Testis (tissue), 2 donors: ENCODE measurements around the gene PNMA1.

Experiments
- CTCF ChIP-seq, 3 experiments: fragments of 450-650 bp in 2 of 3; fragments of 200-600 bp in 1 of 3; sonication (generic) in 1 of 3; IDR thresholded peaks; one replicate each; pipeline ENCODE4 v1.5.1; 2016 to 2019; ENCODE audit warnings: antibody characterized with exemption in 3 of 3, mild to moderate bottlenecking in 2 of 3, moderate library complexity in 1 of 3
- POLR2A ChIP-seq: fragments of 450-650 bp; IDR thresholded peaks from one replicate; pipeline ENCODE4 v1.6.1; 2017; ENCODE audit warnings: antibody characterized with exemption, mild to moderate bottlenecking, moderate library complexity

GRCh38 chr14:73753887-73754795, 40.0 kb upstream of the PNMA1 start:
- no peak for TF ChIP-seq POLR2A
- no peak for TF ChIP-seq CTCF (IDR thresholded peaks at IDR 0.05)
